Smooth muscle cell (in vitro differentiated cells): ENCODE measurements around the gene PSMA5. TPM values are rescaled to one million over a fixed set of nuclear protein-coding genes. Genes with fewer than 3 reads are reported as not detected.

ENCODE experiments used
- DNase-seq: peaks from one replicate; lab custom pipeline; 2025; ENCODE audit not compliant: unreplicated experiment; lab: John Stamatoyannopoulos, UW
- H2AFZ ChIP-seq: fragments of 200-600 bp; sonication (generic); 2 replicates; pipeline ENCODE4 v1.6.0; 2016; ENCODE audit warnings: antibody characterized with exemption, low read depth, mild to moderate bottlenecking
- H3F3A ChIP-seq: fragments of 200-600 bp; sonication (generic); 2 replicates; pipeline ENCODE4 v1.6.0; 2017; ENCODE audit warnings: antibody characterized with exemption, low read depth
- H3K27ac ChIP-seq: fragments of 200-600 bp; sonication (generic); 2 replicates; pipeline ENCODE4 v1.5.1; 2016; ENCODE audit warnings: low read depth, mild to moderate bottlenecking
- H3K27me3 ChIP-seq: fragments of 200-600 bp; sonication (generic); 2 replicates; pipeline ENCODE4 v1.6.1; 2016; ENCODE audit warnings: low read depth, mild to moderate bottlenecking
- H3K36me3 ChIP-seq: fragments of 200-600 bp; sonication (generic); 2 replicates; pipeline ENCODE4 v1.5.1; 2016; ENCODE audit warnings: low read depth
- H3K4me1 ChIP-seq: fragments of 200-600 bp; sonication (generic); 2 replicates; pipeline ENCODE4 v1.5.1; 2016; ENCODE audit warnings: low read depth
- H3K4me2 ChIP-seq: fragments of 200-600 bp; sonication (generic); 2 replicates; pipeline ENCODE4 v1.6.0; 2016; ENCODE audit warnings: mild to moderate bottlenecking
- H3K4me3 ChIP-seq: fragments of 200-600 bp; sonication (generic); 2 replicates; pipeline ENCODE4 v1.5.1; 2016; ENCODE audit warnings: mild to moderate bottlenecking
- H3K79me2 ChIP-seq: fragments of 200-600 bp; sonication (generic); 2 replicates; pipeline ENCODE4 v1.6.0; 2016; ENCODE audit warnings: low read depth, mild to moderate bottlenecking
- H3K9ac ChIP-seq: fragments of 200-600 bp; sonication (generic); 2 replicates; pipeline ENCODE4 v1.6.0; 2016; ENCODE audit warnings: low read depth
- H3K9me3 ChIP-seq: fragments of 200-600 bp; sonication (generic); replicated peaks from 2 replicates; pipeline ENCODE4 v1.5.1; 2016; ENCODE audit warnings: low read depth
- H4K20me1 ChIP-seq: fragments of 200-600 bp; sonication (generic); 2 replicates; pipeline ENCODE4 v1.6.0; 2016; ENCODE audit warnings: low read depth
- CTCF ChIP-seq: fragments of 200-600 bp; sonication (generic); IDR thresholded peaks from 2 replicates; pipeline ENCODE4 v1.5.1; 2017; ENCODE audit warnings: borderline replicate concordance, mild to moderate bottlenecking, antibody characterized with exemption; ENCODE audit not compliant: insufficient read depth, poor library complexity, severe bottlenecking
- WGBS: methylation state at CpG from one replicate; pipeline ENCODE4 v1.1.7; 2016; ENCODE audit warnings: low lambda C conversion rate; 5-methylcytosine and 5-hydroxymethylcytosine counted together
- polyA plus RNA-seq: library from polyadenylated mRNA; unstranded; fragments of >200 nt; fragmentation: Nextera tagmentation; extraction: Ambion mirVana; gene quantifications from 2 replicates; pipeline ENCODE4 v1.2.1, GENCODE V29; 2016
- total RNA-seq: library from RNA; depleted of rRNA; stranded (reverse); fragments of >200 nt; gene quantifications from 2 replicates; pipeline ENCODE4 v1.2.3, GENCODE V29; 2014

PSMA5 gene
- total and polyA plus RNA-seq, 2 experiments from 2014 or later, result 57.2 to 93.9 TPM

GRCh38 chr1:109361649-109362048, 64.6 kb downstream of the PSMA5 start:
- H3K36me3 ChIP-seq, result no peaks in the 10 kb centered on the region
- no peak overlapping the region for H2AFZ ChIP-seq
- H3K4me2 ChIP-seq, result no peak overlapping the region
- no peaks in the 10 kb centered on the region for H4K20me1 ChIP-seq
- H3K9ac ChIP-seq, result no peak overlapping the region
- peaks cover 5% of the 10 kb centered on the region for H3F3A ChIP-seq
- H3K79me2 ChIP-seq, result no peaks in the 10 kb centered on the region
- no peak overlapping the region for H3K27ac ChIP-seq
- 94% methylated on average over 1 of the region's 1 CpG for WGBS
- H3K27me3 ChIP-seq, result no peaks in the 10 kb centered on the region
- no peak overlapping the region for H3K4me3 ChIP-seq
- H3K4me1 ChIP-seq, result no peaks in the 10 kb centered on the region
- no peak for TF ChIP-seq CTCF
- no peak for DNase-seq
- no peaks in the 10 kb centered on the region for H3K9me3 ChIP-seq

GRCh38 chr1:109361069-109361468, 65.2 kb downstream of the PSMA5 start:
- Histone ChIP-seq H3K9ac (no peak overlapping the region), H4K20me1 (no peaks in the 10 kb centered on the region), H3F3A (peaks cover 7% of the 10 kb centered on the region), H3K4me1 (no peaks in the 10 kb centered on the region), H2AFZ (no peak overlapping the region), H3K36me3 (no peaks in the 10 kb centered on the region), H3K79me2 (no peaks in the 10 kb centered on the region), H3K9me3 (no peaks in the 10 kb centered on the region), H3K27ac (no peak overlapping the region), H3K4me3 (no peak overlapping the region), H3K27me3 (no peaks in the 10 kb centered on the region), H3K4me2 (no peak overlapping the region)
- TF ChIP-seq CTCF, result no peak
- 98% methylated on average over 2 of the region's 2 CpGs for WGBS
- DNase-seq, result no peak

- H3K4me1 ChIP-seq, result peaks cover 1% of the 10 kb centered on the region
- no peak overlapping the region for H3K4me2 ChIP-seq
- H3K4me3 ChIP-seq, result no peak overlapping the region
- no peaks in the 10 kb centered on the region for H4K20me1 ChIP-seq
- H3K36me3 ChIP-seq, result no peaks in the 10 kb centered on the region
- no peak for DNase-seq
- no peaks in the 10 kb centered on the region for H3K79me2 ChIP-seq
- H3K9me3 ChIP-seq, result no peaks in the 10 kb centered on the region
- no peaks in the 10 kb centered on the region for H3K27me3 ChIP-seq
- 80% methylated on average over 1 of the region's 1 CpG for WGBS
- no peak overlapping the region for H3K27ac ChIP-seq
- no peak overlapping the region for H2AFZ ChIP-seq
- H3F3A ChIP-seq, result peaks cover 7% of the 10 kb centered on the region
- H3K9ac ChIP-seq, result no peak overlapping the region
- TF ChIP-seq CTCF, result no peak
Measured at GRCh38 chr1:109357616-109358015, 68.6 kb downstream of the PSMA5 start.

GRCh38 chr1:109356915-109357314, 69.3 kb downstream of the PSMA5 start:
- no peaks in the 10 kb centered on the region for H3K36me3 ChIP-seq
- H3F3A ChIP-seq, result peaks cover 7% of the 10 kb centered on the region
- peaks cover 4% of the 10 kb centered on the region for H3K4me1 ChIP-seq
- no peaks in the 10 kb centered on the region for H3K27me3 ChIP-seq
- H2AFZ ChIP-seq, result no peak overlapping the region
- no peak overlapping the region for H3K27ac ChIP-seq
- no peaks in the 10 kb centered on the region for H4K20me1 ChIP-seq
- 88% methylated on average over 1 of the region's 1 CpG for WGBS
- no peaks in the 10 kb centered on the region for H3K79me2 ChIP-seq
- no peak for DNase-seq
- H3K4me3 ChIP-seq, result no peak overlapping the region
- H3K9me3 ChIP-seq, result no peaks in the 10 kb centered on the region
- no peak overlapping the region for H3K9ac ChIP-seq
- TF ChIP-seq CTCF, result no peak
- peak overlapping the region; percentile 1 for H3K4me2 ChIP-seq
